HuH-7.5 (cell line): ENCODE measurements around the gene NDST4.

Source experiments
- DNase-seq: peaks from one replicate; pipeline ENCODE4 v3.0.0; 2011; ENCODE audit warnings: low spot score

NDST4 gene

GRCh38 chr4:115113506-115114106 is at the start of gene NDST4:
Gene NDST4 (minus strand): TSS chr4:115113620. CDS start chr4:115077036, 36,584 bp downstream.
- DNase-seq: no peak

GRCh38 chr4:115159141-115159540 is 45.7 kb upstream of the NDST4 start:
- no peak for DNase-seq

- DNase-seq: no peak
Observed at GRCh38 chr4:115158296-115158695, 44.9 kb upstream of the NDST4 start.

- DNase-seq: no peak
Observed at GRCh38 chr4:115154826-115155225, 41.4 kb upstream of the NDST4 start.

- DNase-seq: no peak
Observed at GRCh38 chr4:115152965-115153364, 39.5 kb upstream of the NDST4 start.

- no peak for DNase-seq
Observed at GRCh38 chr4:115152081-115152480, 38.7 kb upstream of the NDST4 start.

- no peak for DNase-seq
Observed at GRCh38 chr4:115149106-115149505, 35.7 kb upstream of the NDST4 start.

- DNase-seq: no peak
Observed at GRCh38 chr4:115145393-115146160, 32.2 kb upstream of the NDST4 start.

GRCh38 chr4:115128037-115128436 is 14.6 kb upstream of the NDST4 start:
- DNase-seq: no peak

- no peak for DNase-seq
Observed at GRCh38 chr4:115126491-115126890, 13.1 kb upstream of the NDST4 start.

GRCh38 chr4:115121351-115122043 is 8.1 kb upstream of the NDST4 start:
- DNase-seq: no peak

GRCh38 chr4:115119804-115120352 is 6.5 kb upstream of the NDST4 start:
- no peak for DNase-seq

- DNase-seq: no peak
Observed at GRCh38 chr4:115117651-115118050, 4.2 kb upstream of the NDST4 start.

GRCh38 chr4:115110191-115111181 is 2.9 kb downstream of the NDST4 start:
- DNase-seq: no peak

GRCh38 chr4:115108850-115109249 is 4.6 kb downstream of the NDST4 start:
- DNase-seq: no peak

- no peak for DNase-seq
Observed at GRCh38 chr4:115107411-115107810, 6.0 kb downstream of the NDST4 start.

GRCh38 chr4:115101675-115102074 is 11.7 kb downstream of the NDST4 start:
- no peak for DNase-seq

GRCh38 chr4:115090483-115091075 is 22.8 kb downstream of the NDST4 start:
- no peak for DNase-seq

GRCh38 chr4:115082633-115083032 is 30.8 kb downstream of the NDST4 start:
- no peak for DNase-seq

- DNase-seq: no peak
Observed at GRCh38 chr4:115076691-115077090, 36.7 kb downstream of the NDST4 start.

- DNase-seq: no peak
Observed at GRCh38 chr4:115058533-115058932, 54.9 kb downstream of the NDST4 start.
